H1 (cell line): ENCODE results near the gene HBM. TPM values are rescaled to one million over a fixed set of nuclear protein-coding genes. Genes with fewer than 3 reads are reported as not detected.

Experiments
- CHD2 ChIP-seq: IDR thresholded peaks from 2 replicates; pipeline ENCODE4 v1.6.1; 2012; ENCODE audit warnings: low read length, improper control_type of control experiment
- KDM5A ChIP-seq: fragments of 200-600 bp; IDR thresholded peaks from 2 replicates; pipeline ENCODE4 v1.7.1; 2012; ENCODE audit warnings: mild to moderate bottlenecking, low read length, inconsistent platforms, mixed read lengths
- NANOG ChIP-seq: IDR thresholded peaks from 2 replicates; pipeline ENCODE4 v1.6.1; 2011; ENCODE audit warnings: low read length, low read depth, mild to moderate bottlenecking, inconsistent platforms; ENCODE audit not compliant: insufficient read depth, poor library complexity, severe bottlenecking
- PHF8 ChIP-seq: fragments of 200-600 bp; sonication (generic); conservative IDR thresholded peaks from 2 replicates; pipeline ENCODE4 v1.7.1; 2012; ENCODE audit warnings: low read depth, mild to moderate bottlenecking, inconsistent platforms, low read length, moderate library complexity
- RAD21 ChIP-seq, 2 experiments: IDR thresholded peaks in 1 of 2; conservative IDR thresholded peaks in 1 of 2; 2 replicates each; pipeline ENCODE4 v1.6.1; 2011; ENCODE audit warnings: low read depth in 2 of 2, low read length in 2 of 2, improper control_type of control experiment in 1 of 2, inconsistent platforms in 1 of 2, mild to moderate bottlenecking in 1 of 2, moderate library complexity in 1 of 2
- RBBP5 ChIP-seq: IDR thresholded peaks from 2 replicates; pipeline ENCODE4 v1.7.1; 2012; ENCODE audit warnings: low read depth, mild to moderate bottlenecking, inconsistent platforms, low read length, moderate library complexity, borderline replicate concordance
- SUZ12 ChIP-seq: fragments of 200-600 bp; sonication (generic); IDR thresholded peaks from 2 replicates; pipeline ENCODE4 v1.6.1; 2012; ENCODE audit warnings: mild to moderate bottlenecking, inconsistent platforms, low read length, moderate library complexity, mixed read lengths
- polyA plus RNA-seq, 7 experiments: library from polyadenylated mRNA; depleted of rRNA in 3 of 7; stranded (reverse) in 5 of 7; unstranded in 2 of 7; fragments of >200 nt in 5 of 7; fragments of 200-250 nt in 2 of 7; gene quantifications; 1 replicate in 5 of 7; 2 replicates in 1 of 7; 4 replicates in 1 of 7; pipeline versions ENCODE4 v1.2.1 to v1.2.3, GENCODE V29; 2011 to 2013; ENCODE audit warnings: missing spikeins in 2 of 7, mixed read lengths in 2 of 7
- total RNA-seq: library from RNA; stranded (reverse); fragmentation: NEBNext Ultra II Directional; extraction: Animal tissue kit (Norgen Biotek cat#: 25700); gene quantifications from 2 replicates; pipeline ENCODE4 v1.2.1, GENCODE V29; 2021
- TF ChIP-seq, protein P1 (sequence below): IDR thresholded peaks from 2 replicates; pipeline ENCODE4 v1.6.1; 2012; ENCODE audit warnings: inconsistent platforms

HBM gene
- total and polyA plus RNA-seq, 2 of the 8 experiments (the other 6 are each of a cell fraction or from before 2014, with no cell fraction given): 0.88 TPM; not detected in 1

GRCh38 chr16:117379-118365 lies 48.1 kb upstream of the HBM start (continued):
- TF ChIP-seq, protein P1, sequence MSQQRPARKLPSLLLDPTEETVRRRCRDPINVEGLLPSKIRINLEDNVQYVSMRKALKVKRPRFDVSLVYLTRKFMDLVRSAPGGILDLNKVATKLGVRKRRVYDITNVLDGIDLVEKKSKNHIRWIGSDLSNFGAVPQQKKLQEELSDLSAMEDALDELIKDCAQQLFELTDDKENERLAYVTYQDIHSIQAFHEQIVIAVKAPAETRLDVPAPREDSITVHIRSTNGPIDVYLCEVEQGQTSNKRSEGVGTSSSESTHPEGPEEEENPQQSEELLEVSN: no peak
- TF ChIP-seq CHD2 (no peak), NANOG (no peak), RAD21 (IDR thresholded peaks at IDR 0.05 in 1 of 2, conservative IDR thresholded peaks at IDR 0.05 in 1 of 2; ENCODE audit: low read depth in 2 of 2, low read length in 2 of 2) (peak; percentile 80 to 82), PHF8 (no peak), RBBP5 (no peak), SUZ12 (no peak), KDM5A (no peak)
